ENCODE measurements around the gene DNAJC16.

The DNAJC16 gene

DNA sequence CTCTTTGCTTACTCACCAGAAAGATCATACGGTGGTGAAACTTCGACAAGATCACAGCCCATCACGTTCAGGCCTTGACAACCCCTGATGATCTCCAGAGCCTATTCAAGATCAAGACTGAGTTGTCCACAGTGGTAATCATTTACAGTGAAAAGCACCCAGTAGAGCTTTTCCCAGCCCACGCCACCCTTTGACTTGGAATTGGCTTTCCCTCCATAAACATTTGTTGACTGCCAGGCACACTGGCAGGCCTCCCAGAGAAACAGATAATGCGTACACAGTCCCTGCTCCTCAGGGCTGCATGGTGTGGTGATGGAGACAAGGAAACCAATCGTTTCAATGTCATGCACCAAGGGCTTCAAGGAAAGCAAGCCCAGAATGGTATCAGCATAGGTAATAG is 48.1 kb downstream of the DNAJC16 start:
- Histone ChIP-seq H3K4me2 (ENCODE audit: low read length) (no peak overlapping the region), H3K36me3 (ENCODE audit: insufficient read depth, low read length) (peaks cover 17% of the 10 kb centered on the region), H3K4me1 (ENCODE audit: control insufficient read depth, insufficient read depth, low read length) (peaks cover 10% of the 10 kb centered on the region), H3K9me3 (replicated peaks; ENCODE audit: low read length) (no peaks in the 10 kb centered on the region), H3K9ac (ENCODE audit: low read depth, low read length) (no peak overlapping the region), H3K27me3 (ENCODE audit: control insufficient read depth, insufficient read depth, low read length) (no peaks in the 10 kb centered on the region), H3K4me3 (ENCODE audit: low read length) (no peak overlapping the region)

DNA sequence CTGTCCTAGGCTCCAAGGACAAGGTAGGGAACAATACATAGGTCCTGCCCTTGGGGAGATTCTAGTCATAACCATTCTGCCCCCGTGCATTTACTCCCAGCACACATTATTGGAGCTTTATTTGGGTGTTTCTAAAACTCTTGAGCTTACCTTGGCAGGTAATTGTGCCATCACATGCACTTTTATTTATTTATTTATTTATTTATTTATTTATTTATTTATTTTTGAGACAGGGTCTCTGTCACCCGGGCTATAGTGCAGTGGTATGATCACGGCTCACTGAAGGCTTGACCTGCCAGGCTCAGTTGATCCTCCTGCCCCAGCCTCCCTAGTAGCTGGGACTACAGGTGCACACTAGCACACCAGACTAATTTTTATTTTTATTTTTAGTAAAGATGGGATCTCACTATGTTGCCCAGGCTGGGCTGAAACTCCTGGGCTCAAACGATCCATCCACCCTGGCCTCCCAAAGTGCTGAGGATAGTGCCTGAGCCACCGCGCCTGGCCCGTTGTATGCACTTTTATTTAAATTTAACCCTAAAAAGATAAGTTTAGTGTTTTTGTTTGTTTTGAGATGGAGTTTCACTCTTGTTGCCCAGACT is 49.0 kb downstream of the DNAJC16 start:
- peaks cover 10% of the 10 kb centered on the region for H3K36me3 ChIP-seq (ENCODE audit: insufficient read depth, low read length)
- H3K4me1 ChIP-seq (ENCODE audit: control insufficient read depth, insufficient read depth, low read length) = peaks cover 10% of the 10 kb centered on the region
- no peak overlapping the region for H3K4me3 ChIP-seq (ENCODE audit: low read length)
- no peak overlapping the region for H3K4me2 ChIP-seq (ENCODE audit: low read length)
- no peaks in the 10 kb centered on the region for H3K9me3 ChIP-seq (replicated peaks; ENCODE audit: low read length)
- H3K27me3 ChIP-seq (ENCODE audit: control insufficient read depth, insufficient read depth, low read length) = no peaks in the 10 kb centered on the region
- H3K9ac ChIP-seq (ENCODE audit: low read depth, low read length) = no peak overlapping the region

DNA sequence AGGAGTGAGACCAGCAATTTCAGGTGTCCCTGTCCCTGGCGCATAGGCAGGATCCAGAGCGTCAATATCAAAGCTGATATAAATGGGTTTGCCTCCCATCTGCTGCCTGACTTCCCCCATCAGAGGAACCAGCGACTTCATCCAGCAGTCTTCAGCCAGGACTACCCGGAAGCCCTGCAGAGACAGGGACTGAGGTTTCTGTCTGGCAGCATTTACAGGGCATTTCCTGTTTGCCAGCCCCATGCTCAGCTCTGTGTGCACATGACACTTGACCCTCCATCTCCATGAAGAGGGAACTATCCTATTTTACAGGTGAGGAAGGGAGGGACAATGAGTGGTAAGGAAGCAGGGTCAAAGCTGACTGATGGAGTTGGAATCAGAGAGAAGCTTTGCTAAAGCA is 51.0 kb downstream of the DNAJC16 start:
- peaks cover 3% of the 10 kb centered on the region for H3K36me3 ChIP-seq (ENCODE audit: insufficient read depth, low read length)
- no peak overlapping the region for H3K9ac ChIP-seq (ENCODE audit: low read depth, low read length)
- H3K4me1 ChIP-seq (ENCODE audit: control insufficient read depth, insufficient read depth, low read length) = peaks cover 2% of the 10 kb centered on the region
- no peaks in the 10 kb centered on the region for H3K9me3 ChIP-seq (replicated peaks; ENCODE audit: low read length)
- H3K27me3 ChIP-seq (ENCODE audit: control insufficient read depth, insufficient read depth, low read length) = no peaks in the 10 kb centered on the region
- H3K4me3 ChIP-seq (ENCODE audit: low read length) = no peak overlapping the region
- no peak overlapping the region for H3K4me2 ChIP-seq (ENCODE audit: low read length)

DNA sequence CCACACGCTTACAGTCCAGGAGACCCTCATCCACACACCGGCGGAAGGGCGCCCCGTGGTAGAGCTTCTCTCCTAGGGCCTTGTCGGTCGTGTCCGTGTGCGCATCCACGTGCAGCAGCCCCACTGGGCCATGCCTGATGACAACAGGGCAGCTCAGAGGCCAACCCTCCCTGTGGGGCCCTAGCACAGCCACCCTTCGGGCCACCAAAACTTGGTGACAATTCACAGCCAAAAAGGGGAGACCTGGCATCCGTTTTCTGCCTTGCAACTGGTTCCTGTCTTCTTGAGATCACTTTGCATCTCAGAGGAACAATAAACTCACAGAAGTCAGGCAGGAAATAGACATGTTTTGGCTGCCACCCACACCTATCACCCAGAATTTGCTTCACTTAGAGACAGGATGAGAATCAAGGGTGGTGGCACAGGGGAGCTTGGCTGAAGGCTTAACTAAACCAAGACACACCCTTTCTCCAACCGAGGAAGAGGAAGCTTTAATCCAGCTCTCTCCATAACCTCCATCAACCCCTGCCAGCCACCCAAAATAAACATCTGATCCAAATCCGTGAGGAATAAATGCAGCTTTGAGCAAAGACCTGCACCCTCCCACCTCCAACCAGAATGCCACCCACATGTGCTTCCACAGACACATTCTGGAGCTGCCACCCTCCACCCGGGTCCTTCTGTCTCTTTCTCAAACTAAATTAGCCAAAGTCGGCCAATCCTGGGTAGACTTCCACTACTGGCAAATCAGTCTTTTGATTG is 52.5 kb downstream of the DNAJC16 start:
- Histone ChIP-seq H3K27me3 (ENCODE audit: control insufficient read depth, insufficient read depth, low read length) (no peaks in the 10 kb centered on the region), H3K4me2 (ENCODE audit: low read length) (no peak overlapping the region), H3K9me3 (replicated peaks; ENCODE audit: low read length) (no peaks in the 10 kb centered on the region), H3K4me3 (ENCODE audit: low read length) (no peak overlapping the region), H3K36me3 (ENCODE audit: insufficient read depth, low read length) (peaks cover 3% of the 10 kb centered on the region), H3K4me1 (ENCODE audit: control insufficient read depth, insufficient read depth, low read length) (peaks cover 2% of the 10 kb centered on the region), H3K9ac (ENCODE audit: low read depth, low read length) (no peak overlapping the region)

DNA sequence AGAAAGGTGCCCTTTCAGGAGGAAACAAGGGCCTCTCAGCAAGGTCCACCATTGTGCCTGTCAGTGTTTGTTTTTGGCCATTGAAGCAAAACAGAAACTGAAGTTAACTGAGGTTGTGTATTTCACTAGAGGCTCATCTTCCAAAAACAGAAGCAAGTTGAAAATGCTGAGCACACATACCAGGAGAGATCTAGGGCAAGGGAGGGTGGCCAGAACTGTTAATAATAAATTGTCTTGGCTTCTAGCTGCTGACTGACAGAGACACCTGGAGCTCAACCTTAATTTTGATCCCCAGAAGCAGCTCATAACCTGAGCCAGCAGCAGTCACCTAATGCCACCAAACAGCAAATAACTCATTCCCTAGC is 53.0 kb downstream of the DNAJC16 start:
- peaks cover 7% of the 10 kb centered on the region for H3K4me1 ChIP-seq (ENCODE audit: control insufficient read depth, insufficient read depth, low read length)
- H3K36me3 ChIP-seq (ENCODE audit: insufficient read depth, low read length) = peaks cover 3% of the 10 kb centered on the region
- H3K4me3 ChIP-seq (ENCODE audit: low read length) = no peak overlapping the region
- H3K27me3 ChIP-seq (ENCODE audit: control insufficient read depth, insufficient read depth, low read length) = no peaks in the 10 kb centered on the region
- H3K9me3 ChIP-seq (replicated peaks; ENCODE audit: low read length) = no peaks in the 10 kb centered on the region
- H3K9ac ChIP-seq (ENCODE audit: low read depth, low read length) = no peak overlapping the region
- no peak overlapping the region for H3K4me2 ChIP-seq (ENCODE audit: low read length)

DNA sequence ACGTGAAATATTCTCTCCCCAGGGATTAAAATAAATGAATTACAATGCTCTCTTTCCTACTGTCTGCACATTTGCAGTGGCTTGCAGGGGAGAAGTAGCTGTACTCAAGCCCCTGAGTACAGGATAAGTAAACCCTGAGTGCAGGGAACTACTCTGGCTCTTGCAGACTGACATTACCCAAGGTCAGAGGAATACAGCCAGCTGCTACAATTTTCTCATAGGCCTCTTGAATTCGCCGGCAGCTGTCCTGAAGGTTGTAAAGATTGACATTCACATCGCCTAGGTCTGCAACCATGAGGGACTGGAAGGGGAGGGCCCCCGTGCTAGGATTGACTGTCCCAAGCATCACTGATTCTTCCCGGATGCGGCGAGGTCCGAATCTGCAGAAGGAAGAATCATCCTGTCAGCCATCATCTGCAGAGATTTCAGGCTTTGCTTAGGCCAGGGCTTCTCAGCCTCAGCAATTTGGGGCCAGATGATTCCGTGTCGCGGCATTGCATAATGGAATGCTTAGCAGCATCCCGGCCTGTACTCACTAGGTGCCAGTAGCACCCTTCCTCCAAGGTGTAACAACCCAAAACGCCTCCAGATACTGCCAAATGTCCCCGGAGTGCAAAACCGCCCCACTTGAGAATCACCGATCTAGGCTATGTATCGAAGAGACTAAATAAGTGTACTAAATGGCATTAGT is 56.5 kb downstream of the DNAJC16 start:
- no peaks in the 10 kb centered on the region for H3K9me3 ChIP-seq (replicated peaks; ENCODE audit: low read length)
- H3K4me2 ChIP-seq (ENCODE audit: low read length) = no peak overlapping the region
- no peak overlapping the region for H3K4me3 ChIP-seq (ENCODE audit: low read length)
- H3K27me3 ChIP-seq (ENCODE audit: control insufficient read depth, insufficient read depth, low read length) = no peaks in the 10 kb centered on the region
- no peak overlapping the region for H3K9ac ChIP-seq (ENCODE audit: low read depth, low read length)
- peaks cover 8% of the 10 kb centered on the region for H3K4me1 ChIP-seq (ENCODE audit: control insufficient read depth, insufficient read depth, low read length)
- H3K36me3 ChIP-seq (ENCODE audit: insufficient read depth, low read length) = no peaks in the 10 kb centered on the region

DNA sequence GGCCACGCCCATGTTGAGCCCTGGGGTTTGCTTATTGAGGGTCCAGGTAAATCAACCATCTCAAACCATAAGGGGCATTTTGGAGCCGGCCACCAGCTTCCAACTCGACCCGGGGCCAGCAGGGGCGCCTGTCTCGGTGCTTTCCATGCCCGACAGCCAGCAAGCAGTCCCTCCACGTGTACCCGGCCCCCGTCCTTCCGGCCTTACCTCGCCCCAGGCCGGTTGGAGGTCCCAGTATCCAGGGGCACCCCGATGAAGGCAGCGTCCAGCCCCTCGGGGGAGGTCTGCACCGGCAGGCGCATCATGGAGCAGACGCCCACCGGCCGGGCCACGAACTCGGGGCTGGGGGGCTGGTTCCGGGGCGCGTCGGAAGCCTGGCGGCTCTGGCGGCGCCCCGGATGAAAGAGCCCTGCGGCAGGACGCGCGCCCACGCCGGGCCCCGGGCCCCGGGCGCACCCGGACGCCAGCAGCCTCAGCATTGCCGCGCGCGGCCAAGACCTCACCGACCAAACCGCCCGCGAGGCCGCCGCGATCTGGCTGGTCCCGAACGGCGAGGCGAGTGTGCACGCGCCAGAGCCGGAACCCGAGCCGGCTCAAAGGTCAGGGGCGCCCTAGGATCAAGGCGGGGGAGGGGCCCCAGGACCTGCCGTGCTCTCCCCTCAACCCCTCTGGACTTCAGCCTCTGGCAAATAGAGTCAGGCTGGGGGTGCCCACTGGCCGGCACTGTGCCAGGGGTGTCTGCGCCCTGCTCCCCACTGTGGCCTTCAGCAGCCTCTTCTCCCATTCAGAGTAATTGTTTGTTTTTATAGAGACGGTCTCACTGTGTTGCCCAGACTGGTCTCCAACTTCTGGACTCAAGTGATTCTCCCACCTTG is 58.1 kb downstream of the DNAJC16 start, which contains the start of gene AGMAT:
TSS of gene AGMAT (minus strand) at position 563 of the 875 bp plus-strand sequence. CDS start at position 479, 84 bp downstream.
- H3K4me3 ChIP-seq (ENCODE audit: low read length) = peak within 1 kb of the TSS; percentile 72
- no peaks in the 10 kb centered on the region for H3K9me3 ChIP-seq (replicated peaks; ENCODE audit: low read length)
- peak within 1 kb of the TSS; percentile 77 for H3K9ac ChIP-seq (ENCODE audit: low read depth, low read length)
- peaks cover 5% of the 10 kb centered on the region for H3K4me1 ChIP-seq (ENCODE audit: control insufficient read depth, insufficient read depth, low read length)
- no peaks in the 10 kb centered on the region for H3K27me3 ChIP-seq (ENCODE audit: control insufficient read depth, insufficient read depth, low read length)
- H3K36me3 ChIP-seq (ENCODE audit: insufficient read depth, low read length) = no peaks in the 10 kb centered on the region
- H3K4me2 ChIP-seq (ENCODE audit: low read length) = peak within 1 kb of the TSS; percentile 89

DNA sequence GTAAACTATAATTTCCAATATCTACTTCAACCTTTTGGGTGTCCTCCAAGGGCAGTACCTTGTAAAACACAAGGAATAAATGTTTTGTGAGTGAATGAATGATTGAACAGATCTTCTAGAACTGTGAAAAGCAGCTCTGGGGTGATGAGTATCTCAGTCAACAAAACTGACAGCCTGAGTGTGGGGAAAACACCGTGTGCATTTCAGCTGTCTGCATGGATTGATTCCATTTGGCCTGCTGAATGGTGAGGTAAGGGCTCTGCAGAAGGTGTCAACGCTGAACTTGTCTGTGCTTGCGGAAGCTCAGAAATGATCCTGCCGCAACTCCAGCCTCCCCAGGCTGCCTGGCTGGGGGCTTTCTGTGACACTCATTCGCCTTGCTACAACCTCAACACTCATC is 65.6 kb downstream of the DNAJC16 start:
- Histone ChIP-seq H3K27me3 (ENCODE audit: control insufficient read depth, insufficient read depth, low read length) (peaks cover 6% of the 10 kb centered on the region), H3K4me2 (ENCODE audit: low read length) (no peak overlapping the region), H3K4me3 (ENCODE audit: low read length) (no peak overlapping the region), H3K9ac (ENCODE audit: low read depth, low read length) (no peak overlapping the region), H3K9me3 (replicated peaks; ENCODE audit: low read length) (no peaks in the 10 kb centered on the region), H3K4me1 (ENCODE audit: control insufficient read depth, insufficient read depth, low read length) (no peaks in the 10 kb centered on the region), H3K36me3 (ENCODE audit: insufficient read depth, low read length) (no peaks in the 10 kb centered on the region)

DNA sequence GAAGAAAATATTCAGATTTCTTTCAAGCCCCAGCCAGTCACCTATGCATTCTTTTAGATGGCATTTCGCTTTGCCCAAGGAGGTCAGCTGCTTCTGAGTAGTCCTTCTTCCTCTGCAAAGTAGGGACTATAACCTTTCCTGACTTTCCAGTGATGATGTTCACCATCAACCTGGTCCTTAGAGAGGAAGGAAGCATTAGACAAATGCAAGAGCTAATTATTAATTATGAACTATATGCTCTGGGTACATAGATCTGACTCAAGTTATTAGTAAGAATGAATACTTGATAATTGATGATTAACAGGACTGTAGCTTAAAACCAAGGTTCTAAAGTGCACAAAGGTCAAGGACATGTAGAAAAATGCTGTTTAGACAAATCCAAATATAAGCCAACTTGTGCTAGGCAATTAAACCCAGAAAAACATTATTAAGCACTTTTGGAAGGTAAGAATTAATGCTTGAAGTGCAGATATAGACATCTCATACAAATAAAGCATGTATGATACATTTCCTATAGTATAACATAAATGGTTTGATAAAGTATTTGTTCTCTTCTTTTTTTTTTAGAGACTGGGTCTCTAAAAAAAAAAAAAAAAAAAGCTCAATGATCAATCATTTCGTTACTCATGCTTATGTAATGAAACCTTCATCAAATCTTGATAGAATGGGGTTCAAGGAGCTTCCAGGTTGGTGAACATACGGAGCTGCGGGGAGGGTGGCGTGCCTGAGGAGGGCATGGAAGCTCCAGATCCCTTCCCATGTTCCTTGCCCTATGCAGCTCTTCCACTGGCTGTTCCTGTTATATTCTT is 69.4 kb downstream of the DNAJC16 start:
- H3K9ac ChIP-seq (ENCODE audit: low read depth, low read length) = no peak overlapping the region
- H3K4me3 ChIP-seq (ENCODE audit: low read length) = no peak overlapping the region
- H3K9me3 ChIP-seq (replicated peaks; ENCODE audit: low read length) = no peaks in the 10 kb centered on the region
- peaks cover 6% of the 10 kb centered on the region for H3K27me3 ChIP-seq (ENCODE audit: control insufficient read depth, insufficient read depth, low read length)
- no peaks in the 10 kb centered on the region for H3K36me3 ChIP-seq (ENCODE audit: insufficient read depth, low read length)
- no peak overlapping the region for H3K4me2 ChIP-seq (ENCODE audit: low read length)
- no peaks in the 10 kb centered on the region for H3K4me1 ChIP-seq (ENCODE audit: control insufficient read depth, insufficient read depth, low read length)

DNA sequence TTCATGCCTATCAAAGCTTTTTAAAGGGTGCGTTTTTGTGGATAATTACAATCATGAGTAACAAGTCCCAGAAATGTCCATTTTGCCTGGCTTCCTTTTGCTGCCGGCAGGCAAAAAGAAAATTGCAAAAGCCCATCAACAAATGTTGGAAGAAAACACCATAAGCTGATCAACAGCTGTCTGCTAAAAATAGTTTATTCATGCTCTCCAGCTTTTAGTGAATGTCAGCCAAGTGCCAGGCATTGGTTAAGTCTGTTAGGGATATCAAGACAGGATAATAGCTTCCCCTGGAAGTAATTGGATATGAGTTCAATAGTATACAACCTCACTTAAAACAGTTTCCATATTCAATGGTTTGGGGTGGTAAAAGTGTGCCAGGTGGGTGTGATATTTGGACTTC is 71.8 kb downstream of the DNAJC16 start:
- Histone ChIP-seq H3K4me3 (ENCODE audit: low read length) (no peak overlapping the region), H3K4me1 (ENCODE audit: control insufficient read depth, insufficient read depth, low read length) (no peaks in the 10 kb centered on the region), H3K36me3 (ENCODE audit: insufficient read depth, low read length) (no peaks in the 10 kb centered on the region), H3K4me2 (ENCODE audit: low read length) (no peak overlapping the region), H3K9ac (ENCODE audit: low read depth, low read length) (no peak overlapping the region), H3K27me3 (ENCODE audit: control insufficient read depth, insufficient read depth, low read length) (peaks cover 6% of the 10 kb centered on the region), H3K9me3 (replicated peaks; ENCODE audit: low read length) (no peaks in the 10 kb centered on the region)

Data from skeletal muscle satellite cell (primary cell).